ENCODE results near the gene METTL22.

GRCh38 chr16:8614435-8615029 is 7.0 kb upstream of the METTL22 start:
- TF ChIP-seq CTCF (IDR thresholded peaks at IDR 0.05; ENCODE audit: low read depth, low read length) (no peak), EZH2phosphoT487 (IDR thresholded peaks at IDR 0.05; ENCODE audit: low read depth) (no peak)
